Transverse colon (tissue), 4 donors: ENCODE measurements around the gene MPZL3.

ENCODE experiments used
- CTCF ChIP-seq, 5 experiments: fragments of 200-600 bp in 3 of 5; fragments of 450-650 bp in 2 of 5; sonication (generic) in 3 of 5; IDR thresholded peaks; 1 replicate in 2 of 5; 2 replicates in 3 of 5; pipeline ENCODE4 v1.5.1; 2016 to 2017; ENCODE audit warnings: antibody characterized with exemption in 5 of 5, inconsistent platforms in 3 of 5, mild to moderate bottlenecking in 2 of 5, moderate library complexity in 1 of 5
- EP300 ChIP-seq: sonication (generic); formaldehyde crosslinking; IDR thresholded peaks from one replicate; pipeline ENCODE4 v1.6.1; 2017; ENCODE audit warnings: antibody characterized with exemption, low read depth
- POLR2A ChIP-seq: fragments of 450-650 bp; IDR thresholded peaks from one replicate; pipeline ENCODE4 v1.6.1; 2016; ENCODE audit warnings: antibody characterized with exemption, mild to moderate bottlenecking, moderate library complexity
- POLR2AphosphoS5 ChIP-seq, 3 donors: sonication (generic); formaldehyde crosslinking; IDR thresholded peaks; one replicate each; pipeline ENCODE4 v1.6.1; 2016; ENCODE audit warnings: antibody characterized with exemption in 3 of 3

- TF ChIP-seq CTCF (IDR thresholded peaks at IDR 0.05) (no peak), POLR2A (no peak), EP300 (no peak), POLR2AphosphoS5 (IDR thresholded peaks at IDR 0.05) (no peak)
These were observed 15.3 kb upstream of the MPZL3 start for GRCh38 chr11:118267486-118267885.
